Parathyroid adenoma (tissue), 2 donors: ENCODE measurements around the gene DAO.

Source experiments
- H2AFZ ChIP-seq: fragments of 300-600 bp; sonication (generic); one replicate; pipeline ENCODE4 v1.7.0; 2017; ENCODE audit warnings: antibody characterized with exemption, mild to moderate bottlenecking
- H3K27ac ChIP-seq: fragments of 300-600 bp; sonication (generic); one replicate; pipeline ENCODE4 v1.7.0; 2017
- H3K27me3 ChIP-seq: fragments of 300-600 bp; sonication (generic); one replicate; pipeline ENCODE4 v1.7.0; 2017; ENCODE audit warnings: low read length; ENCODE audit not compliant: control insufficient read depth, insufficient read depth
- H3K36me3 ChIP-seq: fragments of 300-600 bp; sonication (generic); one replicate; pipeline ENCODE4 v1.7.0; 2017; ENCODE audit warnings: low read length; ENCODE audit not compliant: control insufficient read depth, insufficient read depth
- H3K4me1 ChIP-seq: fragments of 300-600 bp; sonication (generic); one replicate; pipeline ENCODE4 v1.7.0; 2017; ENCODE audit warnings: control low read depth
- H3K4me2 ChIP-seq: fragments of 300-600 bp; sonication (generic); one replicate; pipeline ENCODE4 v1.7.0; 2017; ENCODE audit warnings: low read length
- H3K4me3 ChIP-seq: fragments of 300-600 bp; sonication (generic); one replicate; pipeline ENCODE4 v1.7.0; 2017; ENCODE audit warnings: low read depth, low read length
- H3K79me2 ChIP-seq: fragments of 300-600 bp; sonication (generic); one replicate; pipeline ENCODE4 v1.7.0; 2017; ENCODE audit warnings: control low read depth
- H3K9ac ChIP-seq: fragments of 300-600 bp; sonication (generic); one replicate; pipeline ENCODE4 v1.7.0; 2017; ENCODE audit warnings: mild to moderate bottlenecking
- H3K9me3 ChIP-seq: fragments of 300-600 bp; sonication (generic); one replicate; pipeline ENCODE4 v1.7.0; 2017; ENCODE audit warnings: low read length; ENCODE audit not compliant: control insufficient read depth
- TF ChIP-seq, protein P1 (sequence below): fragments of 300-600 bp; sonication (generic); IDR thresholded peaks from one replicate; pipeline ENCODE4 v1.7.0; 2017; ENCODE audit warnings: antibody characterized with exemption, mild to moderate bottlenecking
- donor health status: primary hyperparathyroidism.

Gene DAO

DNA sequence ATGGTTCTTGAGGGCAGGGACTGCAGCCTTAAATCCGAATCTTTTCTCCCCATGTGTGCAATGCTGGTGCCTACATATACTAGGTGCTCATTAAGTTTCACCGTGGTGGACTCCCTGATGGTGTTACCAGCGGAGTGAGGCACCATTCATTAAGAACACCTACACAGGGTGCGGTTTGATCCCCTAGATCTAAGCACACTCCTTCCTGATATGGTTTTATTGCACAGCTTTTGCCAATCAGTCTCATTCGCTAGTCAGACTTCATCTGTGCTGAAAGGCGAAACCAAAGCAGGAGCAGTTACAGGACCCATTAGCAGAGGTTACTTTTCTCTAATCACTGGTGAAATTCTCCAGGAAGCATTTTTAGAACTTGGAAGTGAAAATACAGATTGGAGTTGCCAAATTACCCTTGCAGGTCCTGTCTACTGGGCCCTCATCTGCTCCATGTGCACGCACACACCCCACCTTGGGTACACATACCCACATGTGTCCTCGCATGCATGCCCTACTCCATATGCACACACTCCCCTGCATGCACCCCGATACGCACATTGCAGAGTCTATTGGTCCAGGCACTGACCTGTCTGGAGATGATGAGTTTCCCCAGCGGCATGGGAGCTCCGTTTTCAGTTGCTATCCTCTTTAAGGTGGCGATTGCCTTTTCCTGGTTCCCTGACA lies 58.5 kb downstream of the DAO start:
- TF ChIP-seq, protein P1, sequence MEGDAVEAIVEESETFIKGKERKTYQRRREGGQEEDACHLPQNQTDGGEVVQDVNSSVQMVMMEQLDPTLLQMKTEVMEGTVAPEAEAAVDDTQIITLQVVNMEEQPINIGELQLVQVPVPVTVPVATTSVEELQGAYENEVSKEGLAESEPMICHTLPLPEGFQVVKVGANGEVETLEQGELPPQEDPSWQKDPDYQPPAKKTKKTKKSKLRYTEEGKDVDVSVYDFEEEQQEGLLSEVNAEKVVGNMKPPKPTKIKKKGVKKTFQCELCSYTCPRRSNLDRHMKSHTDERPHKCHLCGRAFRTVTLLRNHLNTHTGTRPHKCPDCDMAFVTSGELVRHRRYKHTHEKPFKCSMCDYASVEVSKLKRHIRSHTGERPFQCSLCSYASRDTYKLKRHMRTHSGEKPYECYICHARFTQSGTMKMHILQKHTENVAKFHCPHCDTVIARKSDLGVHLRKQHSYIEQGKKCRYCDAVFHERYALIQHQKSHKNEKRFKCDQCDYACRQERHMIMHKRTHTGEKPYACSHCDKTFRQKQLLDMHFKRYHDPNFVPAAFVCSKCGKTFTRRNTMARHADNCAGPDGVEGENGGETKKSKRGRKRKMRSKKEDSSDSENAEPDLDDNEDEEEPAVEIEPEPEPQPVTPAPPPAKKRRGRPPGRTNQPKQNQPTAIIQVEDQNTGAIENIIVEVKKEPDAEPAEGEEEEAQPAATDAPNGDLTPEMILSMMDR = no peak
- H3K4me2 ChIP-seq = no peak overlapping the region
- H3K9me3 ChIP-seq = no peaks in the 10 kb centered on the region
- no peaks in the 10 kb centered on the region for H3K36me3 ChIP-seq
- H3K4me3 ChIP-seq = no peak overlapping the region
- no peaks in the 10 kb centered on the region for H3K79me2 ChIP-seq
- no peak overlapping the region for H3K27ac ChIP-seq
- no peaks in the 10 kb centered on the region for H3K27me3 ChIP-seq
- no peak overlapping the region for H2AFZ ChIP-seq
- no peaks in the 10 kb centered on the region for H3K4me1 ChIP-seq
- no peak overlapping the region for H3K9ac ChIP-seq

DNA sequence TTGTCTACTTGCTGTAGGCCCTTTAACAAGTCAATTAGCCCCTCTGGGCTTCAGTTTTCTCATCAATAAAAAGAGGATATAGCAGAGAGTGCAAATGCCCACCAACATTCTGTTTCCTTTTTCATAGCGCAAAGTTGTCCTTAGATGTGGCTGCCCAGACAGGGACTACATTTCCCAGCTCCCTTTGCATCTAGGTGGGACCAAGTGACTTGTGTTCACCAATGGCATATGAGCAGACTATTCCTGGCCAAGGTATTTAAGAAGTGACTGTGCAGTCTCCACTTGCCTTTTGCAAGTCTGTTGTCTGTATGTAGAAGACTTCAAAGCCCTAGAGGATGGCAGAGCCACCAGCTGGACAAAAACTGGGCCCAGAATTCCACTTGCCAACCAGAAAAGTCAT lies 59.7 kb downstream of the DAO start:
- Histone ChIP-seq H3K27me3 (no peaks in the 10 kb centered on the region), H2AFZ (no peak overlapping the region), H3K36me3 (no peaks in the 10 kb centered on the region), H3K4me1 (no peaks in the 10 kb centered on the region), H3K79me2 (no peaks in the 10 kb centered on the region), H3K4me2 (no peak overlapping the region), H3K9me3 (no peaks in the 10 kb centered on the region), H3K9ac (no peak overlapping the region), H3K27ac (no peak overlapping the region), H3K4me3 (no peak overlapping the region)
- TF ChIP-seq, protein P1 = no peak

DNA sequence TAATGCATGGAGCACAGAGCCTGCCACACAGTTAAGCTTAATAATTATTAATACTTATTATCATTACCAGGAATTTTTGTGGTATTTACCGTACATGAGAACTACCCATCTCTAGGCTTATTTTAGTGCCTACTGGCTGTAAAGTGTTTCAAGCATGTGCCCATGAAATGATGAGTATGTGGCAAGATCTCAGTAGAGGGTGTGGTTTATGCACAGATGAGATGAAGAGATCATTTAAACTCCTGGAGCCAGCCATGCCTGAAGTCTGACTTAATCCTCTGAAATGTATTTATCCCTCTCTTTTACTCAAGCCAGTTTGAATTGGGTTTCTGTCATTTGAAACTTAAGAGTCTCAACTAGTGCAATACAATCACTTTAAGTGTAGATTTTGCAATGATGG lies 60.2 kb downstream of the DAO start:
- Histone ChIP-seq H3K9me3 (no peaks in the 10 kb centered on the region), H3K27me3 (no peaks in the 10 kb centered on the region), H3K4me2 (no peak overlapping the region), H3K9ac (no peak overlapping the region), H2AFZ (no peak overlapping the region), H3K27ac (no peak overlapping the region), H3K4me1 (no peaks in the 10 kb centered on the region), H3K36me3 (no peaks in the 10 kb centered on the region), H3K4me3 (no peak overlapping the region), H3K79me2 (no peaks in the 10 kb centered on the region)
- TF ChIP-seq, protein P1 = no peak

DNA sequence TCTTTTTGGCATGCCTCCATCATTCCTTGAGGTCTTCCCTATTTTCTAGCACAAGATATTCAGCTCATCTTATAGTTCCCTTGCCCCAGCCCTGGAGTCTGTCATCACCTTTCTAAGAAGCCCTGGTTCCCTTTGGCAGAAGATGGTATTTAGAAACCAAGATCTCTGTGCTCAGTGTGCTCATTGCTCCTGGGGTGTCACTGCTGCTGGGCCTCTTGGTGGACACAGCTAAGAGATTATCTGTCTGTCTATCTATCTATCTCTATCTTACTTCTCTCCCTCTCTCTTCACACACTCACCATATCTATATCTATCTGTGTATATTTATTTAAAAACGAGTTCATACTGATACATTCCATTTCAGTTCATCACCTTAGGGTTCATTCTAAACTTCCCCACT lies 67.2 kb downstream of the DAO start:
- no peaks in the 10 kb centered on the region for H3K9me3 ChIP-seq
- H3K27ac ChIP-seq = no peak overlapping the region
- no peaks in the 10 kb centered on the region for H3K4me1 ChIP-seq
- no peaks in the 10 kb centered on the region for H3K27me3 ChIP-seq
- no peak overlapping the region for H3K9ac ChIP-seq
- H3K79me2 ChIP-seq = no peaks in the 10 kb centered on the region
- no peak overlapping the region for H3K4me3 ChIP-seq
- TF ChIP-seq, protein P1 = no peak
- H2AFZ ChIP-seq = no peak overlapping the region
- no peak overlapping the region for H3K4me2 ChIP-seq
- H3K36me3 ChIP-seq = no peaks in the 10 kb centered on the region

DNA sequence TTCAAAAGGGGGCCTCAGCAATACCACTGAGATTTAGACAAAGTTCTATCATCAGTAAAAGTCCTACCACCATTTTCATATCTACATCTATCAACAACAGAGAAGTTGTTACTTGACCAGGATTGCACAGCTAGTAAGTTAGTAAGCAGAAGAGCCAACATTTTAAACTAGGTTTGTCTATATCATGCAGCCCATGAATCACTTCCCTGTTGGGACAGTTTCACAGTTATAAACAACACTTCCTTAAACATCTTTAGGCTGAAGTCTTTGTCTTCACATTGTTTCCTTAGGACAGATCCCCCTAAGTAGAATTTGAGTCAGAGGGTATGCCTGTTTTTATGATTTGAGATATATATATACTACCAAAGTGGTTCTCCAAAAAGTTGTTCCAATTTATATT lies 68.5 kb downstream of the DAO start:
- TF ChIP-seq, protein P1 = no peak
- Histone ChIP-seq H3K9me3 (no peaks in the 10 kb centered on the region), H3K27me3 (no peaks in the 10 kb centered on the region), H3K4me1 (no peaks in the 10 kb centered on the region), H3K79me2 (no peaks in the 10 kb centered on the region), H3K36me3 (no peaks in the 10 kb centered on the region), H3K4me3 (no peak overlapping the region), H3K4me2 (no peak overlapping the region), H2AFZ (no peak overlapping the region), H3K27ac (no peak overlapping the region), H3K9ac (no peak overlapping the region)
